Gastroesophageal sphincter (tissue), 4 donors: ENCODE results near the gene IGSF8. TPM values are rescaled to one million over a fixed set of nuclear protein-coding genes. Genes with fewer than 3 reads are reported as not detected.
"Not testable (repeated sequence)": the region's sequence is repeated elsewhere in the genome, so short reads cannot be mapped to it uniquely, and the experiment has no call there.

Source experiments
- ATAC-seq: fragments of 150-250 bp; one replicate; pipeline ENCODE4 v1.9.1; 2016; ENCODE audit warnings: mild to moderate bottlenecking, moderate library complexity
- H3K27ac ChIP-seq, 4 donors: fragments of 200-600 bp; sonication (generic) in 3 of 4; 1 replicate in 3 of 4; 2 replicates in 1 of 4; pipeline ENCODE4 v1.5.1; 2016 to 2019
- H3K27me3 ChIP-seq: fragments of 200-600 bp; sonication (generic); one replicate; pipeline ENCODE4 v1.5.1; 2019
- H3K36me3 ChIP-seq, 2 donors: fragments of 200-600 bp; sonication (generic); one replicate each; pipeline ENCODE4 v1.5.1; 2019; ENCODE audit warnings: control low read depth in 1 of 2
- H3K4me1 ChIP-seq, 3 donors: fragments of 200-600 bp; sonication (generic); 1 replicate in 2 of 3; 2 replicates in 1 of 3; pipeline ENCODE4 v1.5.1; 2016 to 2019; ENCODE audit warnings: control low read depth in 2 of 3
- H3K4me3 ChIP-seq, 2 donors: fragments of 200-600 bp; sonication (generic); one replicate each; pipeline ENCODE4 v1.5.1; 2019; ENCODE audit warnings: mild to moderate bottlenecking in 1 of 2, moderate library complexity in 1 of 2
- H3K9me3 ChIP-seq, 3 donors: fragments of 200-600 bp; sonication (generic); one replicate each; pipeline ENCODE4 v1.5.1; 2017 to 2019; ENCODE audit warnings: control low read depth in 2 of 3
- CTCF ChIP-seq, 4 experiments: fragments of 200-600 bp in 2 of 4; fragments of 450-650 bp in 2 of 4; sonication (generic) in 1 of 4; IDR thresholded peaks; one replicate each; pipeline ENCODE4 v1.5.1; 2017 to 2019; ENCODE audit warnings: antibody characterized with exemption in 4 of 4, mild to moderate bottlenecking in 2 of 4, moderate library complexity in 2 of 4
- EP300 ChIP-seq: sonication (generic); formaldehyde crosslinking; IDR thresholded peaks from one replicate; pipeline ENCODE4 v1.6.1; 2017; ENCODE audit warnings: antibody characterized with exemption, mild to moderate bottlenecking
- POLR2A ChIP-seq, 2 donors: fragments of 450-650 bp; IDR thresholded peaks; one replicate each; pipeline ENCODE4 v1.6.1; 2017; ENCODE audit warnings: antibody characterized with exemption in 2 of 2, mild to moderate bottlenecking in 2 of 2, moderate library complexity in 1 of 2
- POLR2AphosphoS5 ChIP-seq: sonication (generic); formaldehyde crosslinking; IDR thresholded peaks from one replicate; pipeline ENCODE4 v1.6.1; 2017; ENCODE audit warnings: antibody characterized with exemption
- WGBS, 2 donors: methylation state at CpG; one replicate each; pipeline ENCODE4 v1.1.5; 2018; ENCODE audit warnings: low coverage in 1 of 2; 5-methylcytosine and 5-hydroxymethylcytosine counted together
- total RNA-seq, 4 donors: library from RNA; depleted of rRNA; stranded (reverse); fragments of >200 nt; gene quantifications; one replicate each; pipeline ENCODE4 v1.1.0, GENCODE V29; 2016

Gene IGSF8
- total RNA-seq, 4 donors from 2014 or later: 17.1 to 23.0 (median 19.4) TPM

- no peak for TF ChIP-seq EP300
- TF ChIP-seq POLR2A (IDR thresholded peaks at IDR 0.05): no peak
- no peak for TF ChIP-seq CTCF (IDR thresholded peaks at IDR 0.05)
- H3K4me1 ChIP-seq: peaks cover 7 to 85% (median 9%) of the 10 kb centered on the region in 3 donors
- H3K9me3 ChIP-seq: no peaks in the 10 kb centered on the region
- H3K4me3 ChIP-seq: no peak overlapping the region
- H3K27ac ChIP-seq: peak overlapping the region; percentile 49 to 88 (median 84)
- peaks cover 0 to 86% of the 10 kb centered on the region in 2 donors for H3K36me3 ChIP-seq
- H3K27me3 ChIP-seq: no peaks in the 10 kb centered on the region
- 29 to 48% methylated on average over 6 to 7 of the region's 7 CpGs for WGBS, 2 donors
- no peak for ATAC-seq
Observed at GRCh38 chr1:160127865-160128523, 29.6 kb upstream of the IGSF8 start.

- no peak for TF ChIP-seq CTCF (IDR thresholded peaks at IDR 0.05)
- TF ChIP-seq EP300: no peak
- no peak for TF ChIP-seq POLR2A (IDR thresholded peaks at IDR 0.05)
- no peak for TF ChIP-seq POLR2AphosphoS5
- peak overlapping the region in 3 of 4 donors; percentile 83 to 88 (median 85) for H3K27ac ChIP-seq
- H3K36me3 ChIP-seq: peaks cover 0 to 87% of the 10 kb centered on the region in 2 donors
- H3K27me3 ChIP-seq: no peaks in the 10 kb centered on the region
- H3K4me3 ChIP-seq: no peak overlapping the region
- peaks cover 5 to 85% (median 9%) of the 10 kb centered on the region in 3 donors for H3K4me1 ChIP-seq
- H3K9me3 ChIP-seq: no peaks in the 10 kb centered on the region
- no peak for ATAC-seq
- WGBS, 2 donors: 100% methylated on average over 1 of the region's 9 CpGs
Observed at GRCh38 chr1:160127381-160127780, 29.0 kb upstream of the IGSF8 start.

- Histone ChIP-seq H3K27ac (peak overlapping the region in 2 of 4 donors; percentile 83 to 88), H3K4me1 (peaks cover 3 to 84% (median 9%) of the 10 kb centered on the region in 3 donors), H3K36me3 (peaks cover 0 to 94% of the 10 kb centered on the region in 2 donors)
- ATAC-seq, H3K27me3 ChIP-seq, H3K4me3 ChIP-seq, H3K9me3 ChIP-seq: not testable (repeated sequence)
- 60 to 69% methylated on average over 4 of the region's 4 CpGs for WGBS, 2 donors
Observed at GRCh38 chr1:160126342-160126741, 27.9 kb upstream of the IGSF8 start.

- H3K36me3 ChIP-seq: peaks cover 0 to 94% of the 10 kb centered on the region in 2 donors
- H3K9me3 ChIP-seq: no peaks in the 10 kb centered on the region
- H3K27me3 ChIP-seq: no peaks in the 10 kb centered on the region
- H3K4me3 ChIP-seq: no peak overlapping the region
- TF ChIP-seq POLR2AphosphoS5 (no peak), POLR2A (IDR thresholded peaks at IDR 0.05) (no peak), CTCF (IDR thresholded peaks at IDR 0.05) (no peak), EP300 (no peak)
- H3K4me1 ChIP-seq: peaks cover 0 to 84% (median 3%) of the 10 kb centered on the region in 3 donors
- 50 to 70% methylated on average over 1 of the region's 1 CpG for WGBS, 2 donors
- H3K27ac ChIP-seq: peak overlapping the region; percentile 69 to 83 (median 76)
- no peak for ATAC-seq
Observed at GRCh38 chr1:160125746-160126145, 27.3 kb upstream of the IGSF8 start.

- TF ChIP-seq EP300 (no peak), POLR2AphosphoS5 (peak; percentile 94), CTCF (IDR thresholded peaks at IDR 0.05) (peak in 3 of 4 experiments; percentile 32 to 42 (median 38)), POLR2A (IDR thresholded peaks at IDR 0.05) (no peak)
- H3K4me1 ChIP-seq: peaks cover 0 to 84% (median 0%) of the 10 kb centered on the region in 3 donors
- ATAC-seq: peak; percentile 90
- H3K27ac ChIP-seq: peak overlapping the region; percentile 69 to 83 (median 76)
- H3K4me3 ChIP-seq: no peak overlapping the region
- 27 to 35% methylated on average over 3 to 4 of the region's 8 CpGs for WGBS, 2 donors
- H3K9me3 ChIP-seq: no peaks in the 10 kb centered on the region
- peaks cover 0 to 87% of the 10 kb centered on the region in 2 donors for H3K36me3 ChIP-seq
- no peaks in the 10 kb centered on the region for H3K27me3 ChIP-seq
Observed at GRCh38 chr1:160124705-160125478, 26.5 kb upstream of the IGSF8 start.
